Measurements from ENCODE around the gene PSMB2.
A peak's percentile ranks its signal among the peaks of the same experiment; 100 is the strongest.

Gene PSMB2

GRCh38 chr1:35558374-35559316, 82.7 kb downstream of the PSMB2 start:
- H3K4me3 ChIP-seq (replicated peaks; ENCODE audit: low read depth, low read length): peak overlapping the region; percentile 79
- no peak for DNase-seq (ENCODE audit: extremely low read depth, low read depth)
- TF ChIP-seq CTCF (IDR thresholded peaks at IDR 0.05; ENCODE audit: low read depth, low read length, missing control alignments): no peak

GRCh38 chr1:35557611-35558373, 83.5 kb downstream of the PSMB2 start, which contains the start of gene NCDN:
NCDN (plus strand) TSS chr1:35557799; CDS start chr1:35558191, 392 bp downstream.
- DNase-seq (ENCODE audit: extremely low read depth, low read depth): peak; percentile 90
- no peak for TF ChIP-seq CTCF (IDR thresholded peaks at IDR 0.05; ENCODE audit: low read depth, low read length, missing control alignments)
- H3K4me3 ChIP-seq (replicated peaks; ENCODE audit: low read depth, low read length): peak within 1 kb of the TSS; percentile 79

- no peak for DNase-seq (ENCODE audit: extremely low read depth, low read depth)
- no peak for TF ChIP-seq CTCF (IDR thresholded peaks at IDR 0.05; ENCODE audit: low read depth, low read length, missing control alignments)
- H3K4me3 ChIP-seq (replicated peaks; ENCODE audit: low read depth, low read length): peak within 1 kb of the TSS; percentile 79
These were observed 84.2 kb downstream of the PSMB2 start, which contains the start of gene KIAA0319L for GRCh38 chr1:35557118-35557610. KIAA0319L (minus strand) TSS chr1:35557403; CDS start chr1:35554491, 2,912 bp downstream.

GRCh38 chr1:35556484-35557117, 84.7 kb downstream of the PSMB2 start:
- peak overlapping the region; percentile 79 for H3K4me3 ChIP-seq (replicated peaks; ENCODE audit: low read depth, low read length)
- no peak for DNase-seq (ENCODE audit: extremely low read depth, low read depth)
- no peak for TF ChIP-seq CTCF (IDR thresholded peaks at IDR 0.05; ENCODE audit: low read depth, low read length, missing control alignments)

GRCh38 chr1:35555601-35556477, 85.5 kb downstream of the PSMB2 start:
- DNase-seq (ENCODE audit: extremely low read depth, low read depth): no peak
- TF ChIP-seq CTCF (IDR thresholded peaks at IDR 0.05; ENCODE audit: low read depth, low read length, missing control alignments): no peak
- H3K4me3 ChIP-seq (replicated peaks; ENCODE audit: low read depth, low read length): peak overlapping the region; percentile 79
